H9 (cell line): Measurements from ENCODE around the gene CYP27C1. TPM values are rescaled to one million over a fixed set of nuclear protein-coding genes. Genes with fewer than 3 reads are reported as not detected.

Source experiments
- DNase-seq: peaks from one replicate; pipeline ENCODE4 v3.0.0-alpha.2; 2017
- H2AFZ ChIP-seq: one replicate; pipeline ENCODE4 v1.6.1; 2013; ENCODE audit warnings: mild to moderate bottlenecking, low read length, control low read depth, moderate library complexity
- H2AK5ac ChIP-seq: 2 replicates; pipeline ENCODE4 v1.6.1; 2013; ENCODE audit warnings: low read length, control low read depth, mixed read lengths; ENCODE audit not compliant: insufficient read length
- H2BK120ac ChIP-seq: one replicate; pipeline ENCODE4 v1.6.1; 2013; ENCODE audit warnings: low read depth, mild to moderate bottlenecking, low read length, control low read depth, inconsistent platforms; ENCODE audit not compliant: poor library complexity, severe bottlenecking
- H2BK12ac ChIP-seq: 2 replicates; pipeline ENCODE4 v1.6.1; 2013; ENCODE audit warnings: low read length, control low read depth, mixed read lengths, low read depth; ENCODE audit not compliant: insufficient read length
- H2BK15ac ChIP-seq: 2 replicates; pipeline ENCODE4 v1.6.1; 2013; ENCODE audit warnings: low read depth, low read length, control low read depth
- H2BK20ac ChIP-seq: one replicate; pipeline ENCODE4 v1.6.1; 2013; ENCODE audit warnings: low read depth, mild to moderate bottlenecking, low read length, control low read depth, inconsistent platforms; ENCODE audit not compliant: poor library complexity, severe bottlenecking
- H2BK5ac ChIP-seq: 2 replicates; pipeline ENCODE4 v1.6.1; 2013; ENCODE audit warnings: low read length, control low read depth, mixed read lengths; ENCODE audit not compliant: insufficient read length
- H3K14ac ChIP-seq: 2 replicates; pipeline ENCODE4 v1.6.1; 2013; ENCODE audit warnings: low read length, control low read depth; ENCODE audit not compliant: insufficient read depth
- H3K18ac ChIP-seq: 2 replicates; pipeline ENCODE4 v1.6.1; 2013; ENCODE audit warnings: low read depth, mild to moderate bottlenecking, mixed read lengths, low read length, control low read depth; ENCODE audit not compliant: insufficient read length
- H3K23ac ChIP-seq: 2 replicates; pipeline ENCODE4 v1.6.1; 2013; ENCODE audit warnings: low read length, control low read depth, mixed read lengths, low read depth; ENCODE audit not compliant: insufficient read length
- H3K23me2 ChIP-seq: 2 replicates; pipeline ENCODE4 v1.6.1; 2013; ENCODE audit warnings: low read depth, mild to moderate bottlenecking, mixed read lengths, low read length, control low read depth; ENCODE audit not compliant: insufficient read length, poor library complexity, severe bottlenecking
- H3K27ac ChIP-seq: 2 replicates; pipeline ENCODE4 v1.5.1; 2013; ENCODE audit warnings: low read length, control low read depth, mixed read lengths, low read depth; ENCODE audit not compliant: insufficient read length
- H3K27me3 ChIP-seq: 2 replicates; pipeline ENCODE4 v1.6.1; 2013; ENCODE audit warnings: low read length, control low read depth, inconsistent platforms; ENCODE audit not compliant: insufficient read depth
- H3K4ac ChIP-seq: 2 replicates; pipeline ENCODE4 v1.6.1; 2013; ENCODE audit warnings: low read depth, mild to moderate bottlenecking, control low read depth, inconsistent platforms, low read length, moderate library complexity
- H3K4me1 ChIP-seq: 2 replicates; pipeline ENCODE4 v1.6.1; 2013; ENCODE audit warnings: low read length, control low read depth, inconsistent platforms; ENCODE audit not compliant: insufficient read depth
- H3K4me2 ChIP-seq: 2 replicates; pipeline ENCODE4 v1.6.1; 2013; ENCODE audit warnings: low read length, control low read depth, mixed read lengths; ENCODE audit not compliant: insufficient read length, insufficient read depth
- H3K56ac ChIP-seq: 2 replicates; pipeline ENCODE4 v1.6.1; 2013; ENCODE audit warnings: low read depth, mild to moderate bottlenecking, mixed read lengths, low read length, control low read depth; ENCODE audit not compliant: insufficient read length
- H3K79me1 ChIP-seq: 2 replicates; pipeline ENCODE4 v1.6.1; 2013; ENCODE audit warnings: low read depth, mild to moderate bottlenecking, moderate library complexity, low read length, control low read depth, inconsistent platforms; ENCODE audit not compliant: insufficient read depth, poor library complexity, severe bottlenecking
- H3K79me2 ChIP-seq: 2 replicates; pipeline ENCODE4 v1.6.1; 2013; ENCODE audit warnings: low read length, control low read depth, inconsistent platforms; ENCODE audit not compliant: insufficient read depth
- H3K9ac ChIP-seq: 2 replicates; pipeline ENCODE4 v1.6.1; 2013; ENCODE audit warnings: low read length, control low read depth, mixed read lengths; ENCODE audit not compliant: insufficient read length; ENCODE audit errors: extremely low read depth
- H3K9me3 ChIP-seq: one replicate; pipeline ENCODE4 v1.6.1; 2013; ENCODE audit warnings: low read depth, low read length, inconsistent platforms; ENCODE audit not compliant: control insufficient read depth
- H3T11ph ChIP-seq: one replicate; pipeline ENCODE4 v1.6.1; 2013; ENCODE audit warnings: mild to moderate bottlenecking, low read length, control low read depth, inconsistent platforms
- H4K20me1 ChIP-seq: one replicate; pipeline ENCODE4 v1.6.1; 2013; ENCODE audit not compliant: control insufficient read depth, insufficient read length, insufficient read depth
- H4K5ac ChIP-seq: 2 replicates; pipeline ENCODE4 v1.6.1; 2013; ENCODE audit warnings: low read depth, mild to moderate bottlenecking, mixed read lengths, low read length, control low read depth; ENCODE audit not compliant: insufficient read length
- H4K8ac ChIP-seq: replicated peaks from 2 replicates; pipeline ENCODE4 v1.6.1; 2013; ENCODE audit warnings: low read length, control low read depth, mixed read lengths, low read depth; ENCODE audit not compliant: insufficient read length
- H4K91ac ChIP-seq: 2 replicates; pipeline ENCODE4 v1.6.1; 2013; ENCODE audit warnings: low read depth, mild to moderate bottlenecking, moderate library complexity, mixed read lengths, low read length, control low read depth; ENCODE audit not compliant: insufficient read length
- H3K27ac Mint-ChIP-seq, 3 experiments: 2 replicates in 2 of 3; 3 replicates in 1 of 3; pipeline ENCODE4 v1.8.0; 2020 to 2021; ENCODE audit warnings: mixed read lengths in 3 of 3, mild to moderate bottlenecking in 1 of 3, moderate library complexity in 1 of 3
- H3K27me3 Mint-ChIP-seq: 2 replicates; pipeline ENCODE4 v1.8.0; 2021; ENCODE audit warnings: low read depth, mild to moderate bottlenecking, moderate library complexity, mixed read lengths
- H3K36me3 Mint-ChIP-seq, 3 experiments: 2 replicates in 2 of 3; 3 replicates in 1 of 3; pipeline ENCODE4 v1.8.0; 2020 to 2021; ENCODE audit warnings: low read depth in 3 of 3, mixed read lengths in 3 of 3; ENCODE audit not compliant: insufficient read depth in 1 of 3
- H3K4me1 Mint-ChIP-seq, 2 experiments: 2 replicates each; pipeline ENCODE4 v1.8.0; 2020; ENCODE audit warnings: mixed read lengths in 2 of 2
- H3K4me3 Mint-ChIP-seq, 2 experiments: 2 replicates in 1 of 2; 3 replicates in 1 of 2; pipeline ENCODE4 v1.8.0; 2020 to 2021; ENCODE audit warnings: mild to moderate bottlenecking in 2 of 2, mixed read lengths in 2 of 2, moderate library complexity in 1 of 2
- H3K9me3 Mint-ChIP-seq, 2 experiments: 2 replicates in 1 of 2; 3 replicates in 1 of 2; pipeline ENCODE4 v1.8.0; 2020; ENCODE audit warnings: mild to moderate bottlenecking in 2 of 2, mixed read lengths in 2 of 2, moderate library complexity in 1 of 2
- CTCF ChIP-seq: fragments of 200-600 bp; sonication (generic); conservative IDR thresholded peaks from 3 replicates; pipeline ENCODE4 v1.8.0; 2021; ENCODE audit warnings: antibody characterized with exemption, mild to moderate bottlenecking
- WGBS: extraction: QIAGEN DNeasy Blood & Tissue Kit; methylation state at CpG from one replicate; pipeline ENCODE4 v1.1.7; 2013; ENCODE audit warnings: missing lambda C conversion rate, low lambda C conversion rate, mixed read lengths; ENCODE audit not compliant: insufficient read length; ENCODE audit errors: extremely low coverage; 5-methylcytosine and 5-hydroxymethylcytosine counted together
- total RNA-seq: library from RNA; stranded (reverse); gene quantifications from 2 replicates; pipeline ENCODE4 v1.2.1, GENCODE V29; 2021

CYP27C1 gene
- total RNA-seq, 1 experiment from 2014 or later: 2.3 TPM

- no peak overlapping the region for H3T11ph ChIP-seq
- H3K56ac ChIP-seq: no peak overlapping the region
- H3K4me1 ChIP-seq: no peaks in the 10 kb centered on the region
- no peak for TF ChIP-seq CTCF
- no peak overlapping the region for H3K27ac Mint-ChIP-seq
- no peak overlapping the region for H2AK5ac ChIP-seq
- no peak overlapping the region for H2BK12ac ChIP-seq
- H3K79me1 ChIP-seq: no peaks in the 10 kb centered on the region
- no peak overlapping the region for H3K4ac ChIP-seq
- H2BK5ac ChIP-seq: no peak overlapping the region
- no peak overlapping the region for H3K14ac ChIP-seq
- H3K9me3 Mint-ChIP-seq: no peaks in the 10 kb centered on the region
- no peak overlapping the region for H4K91ac ChIP-seq
- no peak overlapping the region for H3K23ac ChIP-seq
- no peak overlapping the region for H2BK15ac ChIP-seq
- no peak overlapping the region for H3K9ac ChIP-seq
- DNase-seq: no peak
- H4K20me1 ChIP-seq: no peaks in the 10 kb centered on the region
- peaks cover 19 to 55% (median 38%) of the 10 kb centered on the region in 3 experiments for H3K36me3 Mint-ChIP-seq
- no peak overlapping the region for H2BK120ac ChIP-seq
- no peak overlapping the region for H4K5ac ChIP-seq
- no CpG with 5 or more reads among the region's 3 CpGs for WGBS
- no peaks in the 10 kb centered on the region for H3K9me3 ChIP-seq
- no peak overlapping the region for H4K8ac ChIP-seq
- H3K23me2 ChIP-seq: no peaks in the 10 kb centered on the region
- H3K4me3 Mint-ChIP-seq: no peak overlapping the region
- H3K18ac ChIP-seq: no peak overlapping the region
- H3K4me1 Mint-ChIP-seq: peaks cover 0 to 2% of the 10 kb centered on the region in 2 experiments; a peak in 1 of 4 replicates
- no peaks in the 10 kb centered on the region for H3K79me2 ChIP-seq
- no peak overlapping the region for H2BK20ac ChIP-seq
- H3K27me3 Mint-ChIP-seq: no peaks in the 10 kb centered on the region
- H3K27me3 ChIP-seq: no peaks in the 10 kb centered on the region
- no peak overlapping the region for H3K27ac ChIP-seq
- H3K4me2 ChIP-seq: no peak overlapping the region
- no peak overlapping the region for H2AFZ ChIP-seq
These were observed 36.3 kb upstream of the CYP27C1 start for GRCh38 chr2:127256381-127256780.
